Astrocyte (in vitro differentiated cells and primary cell): ENCODE results near the gene CTTNBP2. TPM values are rescaled to one million over a fixed set of nuclear protein-coding genes. Genes with fewer than 3 reads are reported as not detected.
A peak's percentile ranks its signal among the peaks of the same experiment; 100 is the strongest.

ENCODE experiments used
- DNase-seq: peaks from one replicate; pipeline ENCODE4 v3.0.0-alpha.2; 2010; ENCODE audit warnings: low read depth
- FAIRE-seq: peaks from 2 replicates; lab custom pipeline; 2011; peaks lifted over from hg19 to GRCh38; lab: Jason Lieb, UNC
- H2AFZ ChIP-seq: 2 replicates; pipeline ENCODE4 v1.6.0; 2012; ENCODE audit warnings: low read depth, low read length, inconsistent platforms
- H3K27ac ChIP-seq: 2 replicates; pipeline ENCODE4 v1.5.1; 2011; ENCODE audit warnings: low read depth, low read length, inconsistent platforms
- H3K27me3 ChIP-seq: 2 replicates; pipeline ENCODE4 v1.6.0; 2011; ENCODE audit warnings: low read length, inconsistent platforms; ENCODE audit not compliant: insufficient read depth
- H3K36me3 ChIP-seq: 2 replicates; pipeline ENCODE4 v1.5.1; 2011; ENCODE audit warnings: low read length, inconsistent platforms; ENCODE audit not compliant: insufficient read depth
- H3K4me1 ChIP-seq: 2 replicates; pipeline ENCODE4 v1.5.1; 2011; ENCODE audit warnings: low read length, inconsistent platforms; ENCODE audit not compliant: insufficient read depth
- H3K4me2 ChIP-seq: 2 replicates; pipeline ENCODE4 v1.6.0; 2012; ENCODE audit warnings: low read length, inconsistent platforms
- H3K4me3 ChIP-seq: 2 replicates; pipeline ENCODE4 v1.5.1; 2011; ENCODE audit warnings: low read depth, mild to moderate bottlenecking, low read length, inconsistent platforms; ENCODE audit not compliant: insufficient read depth
- H3K79me2 ChIP-seq: 2 replicates; pipeline ENCODE4 v1.6.0; 2012; ENCODE audit warnings: mild to moderate bottlenecking, low read length, inconsistent platforms; ENCODE audit not compliant: insufficient read depth
- H3K9ac ChIP-seq: 2 replicates; pipeline ENCODE4 v1.6.0; 2012; ENCODE audit warnings: mild to moderate bottlenecking, low read length, inconsistent platforms
- H3K9me3 ChIP-seq: 2 replicates; pipeline ENCODE4 v1.5.1; 2012; ENCODE audit warnings: low read depth, mild to moderate bottlenecking, low read length, inconsistent platforms; ENCODE audit not compliant: insufficient read depth
- H4K20me1 ChIP-seq: 2 replicates; pipeline ENCODE4 v1.6.0; 2012; ENCODE audit warnings: low read length, inconsistent platforms; ENCODE audit not compliant: insufficient read depth
- H3K27ac Mint-ChIP-seq: one replicate; pipeline ENCODE4 v1.8.0; 2021; ENCODE audit warnings: mild to moderate bottlenecking, mixed read lengths; ENCODE audit not compliant: unreplicated experiment
- H3K27me3 Mint-ChIP-seq: one replicate; pipeline ENCODE4 v1.8.0; 2021; ENCODE audit warnings: low read depth, mixed read lengths; ENCODE audit not compliant: unreplicated experiment
- H3K36me3 Mint-ChIP-seq: one replicate; pipeline ENCODE4 v1.8.0; 2021; ENCODE audit warnings: low read depth, mixed read lengths; ENCODE audit not compliant: unreplicated experiment
- H3K4me1 Mint-ChIP-seq: one replicate; pipeline ENCODE4 v1.8.0; 2021; ENCODE audit warnings: low read depth, mixed read lengths; ENCODE audit not compliant: unreplicated experiment
- H3K4me3 Mint-ChIP-seq: one replicate; pipeline ENCODE4 v1.8.0; 2021; ENCODE audit warnings: mild to moderate bottlenecking, moderate library complexity, mixed read lengths; ENCODE audit not compliant: unreplicated experiment
- H3K9me3 Mint-ChIP-seq: one replicate; pipeline ENCODE4 v1.8.0; 2021; ENCODE audit warnings: mild to moderate bottlenecking, mixed read lengths; ENCODE audit not compliant: unreplicated experiment
- EZH2 ChIP-seq: IDR thresholded peaks from 2 replicates; pipeline ENCODE4 v1.6.1; 2012; ENCODE audit warnings: mild to moderate bottlenecking, low read length, inconsistent platforms; ENCODE audit not compliant: insufficient read depth
- total RNA-seq: library from RNA; stranded (reverse); gene quantifications from 2 replicates; pipeline ENCODE4 v1.2.1, GENCODE V29; 2021
- TF ChIP-seq, protein P1 (sequence below): IDR thresholded peaks from 2 replicates; pipeline ENCODE4 v1.5.1; 2011; ENCODE audit warnings: low read depth, mild to moderate bottlenecking, inconsistent platforms, low read length, moderate library complexity; ENCODE audit not compliant: insufficient read depth

The CTTNBP2 gene
- total RNA-seq, 1 donor from 2014 or later, result 4.9 TPM

DNA sequence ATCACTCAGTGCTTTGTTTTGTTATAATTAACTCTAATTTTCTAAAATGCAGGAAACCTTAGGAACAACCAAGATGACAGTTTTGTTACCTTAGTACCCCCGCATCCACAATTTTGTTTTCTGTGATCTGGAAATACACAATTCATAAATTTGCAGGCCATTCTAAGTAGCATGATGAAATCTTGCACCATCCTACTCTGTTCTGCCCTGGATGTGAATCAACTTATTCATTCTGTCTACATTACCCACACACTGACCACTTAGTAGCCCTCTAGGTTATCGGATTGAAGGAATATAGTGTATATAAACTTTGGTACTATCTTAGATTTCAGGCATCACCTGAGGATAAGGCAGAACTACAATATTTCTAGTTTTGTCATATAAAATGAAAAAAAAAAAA, 155.9 kb downstream of the CTTNBP2 start:
- Histone ChIP-seq H2AFZ (no peak overlapping the region), H3K4me3 (no peak overlapping the region), H3K27me3 (no peaks in the 10 kb centered on the region), H3K9me3 (no peaks in the 10 kb centered on the region), H4K20me1 (no peaks in the 10 kb centered on the region), H3K79me2 (no peaks in the 10 kb centered on the region), H3K36me3 (no peaks in the 10 kb centered on the region), H3K9ac (no peak overlapping the region), H3K27ac (no peak overlapping the region), H3K4me1 (no peaks in the 10 kb centered on the region), H3K4me2 (no peak overlapping the region)
- Mint-ChIP-seq H3K4me3 (no peak overlapping the region), H3K27ac (peak overlapping the region; percentile 64), H3K4me1 (peaks cover 9% of the 10 kb centered on the region), H3K9me3 (no peaks in the 10 kb centered on the region), H3K27me3 (no peaks in the 10 kb centered on the region), H3K36me3 (no peaks in the 10 kb centered on the region)
- FAIRE-seq (no peak), DNase-seq (no peak)
- no peak for TF ChIP-seq EZH2
- TF ChIP-seq, protein P1, sequence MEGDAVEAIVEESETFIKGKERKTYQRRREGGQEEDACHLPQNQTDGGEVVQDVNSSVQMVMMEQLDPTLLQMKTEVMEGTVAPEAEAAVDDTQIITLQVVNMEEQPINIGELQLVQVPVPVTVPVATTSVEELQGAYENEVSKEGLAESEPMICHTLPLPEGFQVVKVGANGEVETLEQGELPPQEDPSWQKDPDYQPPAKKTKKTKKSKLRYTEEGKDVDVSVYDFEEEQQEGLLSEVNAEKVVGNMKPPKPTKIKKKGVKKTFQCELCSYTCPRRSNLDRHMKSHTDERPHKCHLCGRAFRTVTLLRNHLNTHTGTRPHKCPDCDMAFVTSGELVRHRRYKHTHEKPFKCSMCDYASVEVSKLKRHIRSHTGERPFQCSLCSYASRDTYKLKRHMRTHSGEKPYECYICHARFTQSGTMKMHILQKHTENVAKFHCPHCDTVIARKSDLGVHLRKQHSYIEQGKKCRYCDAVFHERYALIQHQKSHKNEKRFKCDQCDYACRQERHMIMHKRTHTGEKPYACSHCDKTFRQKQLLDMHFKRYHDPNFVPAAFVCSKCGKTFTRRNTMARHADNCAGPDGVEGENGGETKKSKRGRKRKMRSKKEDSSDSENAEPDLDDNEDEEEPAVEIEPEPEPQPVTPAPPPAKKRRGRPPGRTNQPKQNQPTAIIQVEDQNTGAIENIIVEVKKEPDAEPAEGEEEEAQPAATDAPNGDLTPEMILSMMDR, result no peak

DNA sequence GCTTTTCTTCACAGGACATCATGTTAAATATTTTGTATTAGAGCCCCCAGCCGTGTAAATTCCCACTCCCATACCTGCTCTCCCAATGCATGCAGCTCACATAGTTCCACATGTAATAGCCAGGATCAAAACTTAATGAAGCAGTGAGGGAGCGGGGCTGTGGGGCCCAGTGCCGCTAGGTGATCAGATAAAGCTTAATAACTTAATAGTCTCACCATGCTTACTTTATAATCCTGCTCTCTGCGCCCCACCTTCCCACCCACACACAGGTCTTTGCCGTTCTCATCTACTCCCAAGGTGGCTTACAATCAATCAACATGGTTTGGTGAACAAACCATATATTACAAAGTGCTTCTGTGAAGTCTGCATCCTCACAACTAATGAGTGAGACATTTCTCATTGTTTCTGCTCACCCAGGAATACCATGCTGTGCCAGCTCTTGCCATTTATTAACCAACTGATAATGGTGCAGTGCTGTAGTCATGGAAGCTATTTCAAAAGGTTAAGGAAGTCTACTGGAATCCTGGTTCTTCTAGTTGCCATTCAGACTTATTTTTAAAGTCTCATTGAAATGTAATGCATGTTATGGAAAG, 156.4 kb downstream of the CTTNBP2 start:
- Mint-ChIP-seq H3K36me3 (no peaks in the 10 kb centered on the region), H3K4me3 (no peak overlapping the region), H3K27ac (peak overlapping the region; percentile 64), H3K9me3 (no peaks in the 10 kb centered on the region), H3K27me3 (no peaks in the 10 kb centered on the region), H3K4me1 (peaks cover 9% of the 10 kb centered on the region)
- DNase-seq, result no peak
- no peak for TF ChIP-seq EZH2
- TF ChIP-seq, protein P1, result no peak
- H3K9me3 ChIP-seq, result no peaks in the 10 kb centered on the region
- FAIRE-seq, result no peak
- no peaks in the 10 kb centered on the region for H3K36me3 ChIP-seq
- H3K27me3 ChIP-seq, result no peaks in the 10 kb centered on the region
- no peaks in the 10 kb centered on the region for H3K4me1 ChIP-seq
- no peak overlapping the region for H3K4me3 ChIP-seq
- H3K27ac ChIP-seq, result no peak overlapping the region
- no peaks in the 10 kb centered on the region for H3K79me2 ChIP-seq
- H3K4me2 ChIP-seq, result no peak overlapping the region
- H2AFZ ChIP-seq, result no peak overlapping the region
- H3K9ac ChIP-seq, result no peak overlapping the region
- H4K20me1 ChIP-seq, result no peaks in the 10 kb centered on the region

DNA sequence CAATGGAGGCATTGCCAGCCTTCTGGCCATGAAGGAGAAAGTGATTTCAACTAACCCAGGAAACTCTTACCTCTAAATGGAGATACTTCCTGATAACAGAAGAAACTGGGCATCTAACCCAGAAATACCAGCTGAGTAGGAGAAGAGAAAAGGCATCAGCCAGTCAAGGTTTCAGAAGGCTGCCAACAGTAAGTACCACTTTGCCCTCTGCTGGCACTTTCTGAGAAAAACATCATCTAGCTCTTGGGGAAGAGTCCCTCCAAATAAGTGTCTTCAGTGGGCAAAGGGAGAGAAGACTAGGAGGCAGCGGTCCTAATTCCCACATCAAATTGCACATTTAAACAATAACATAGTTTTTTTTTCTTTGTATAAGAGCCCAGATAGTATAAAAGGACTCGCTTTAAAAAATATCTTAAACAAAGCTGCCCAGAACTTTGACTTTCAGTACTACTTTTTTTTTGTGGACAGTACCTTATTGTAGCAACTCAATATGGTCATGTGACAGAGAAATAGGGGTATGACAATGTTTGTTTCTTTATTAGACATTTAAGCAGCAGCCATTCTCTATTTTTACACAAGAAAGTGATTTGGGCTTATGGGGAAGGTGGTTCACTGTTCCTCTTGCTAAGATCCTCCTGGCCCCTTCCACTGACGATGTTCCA, 157.3 kb downstream of the CTTNBP2 start:
- H3K4me3 ChIP-seq, result no peak overlapping the region
- H2AFZ ChIP-seq, result no peak overlapping the region
- Mint-ChIP-seq H3K9me3 (no peaks in the 10 kb centered on the region), H3K27me3 (no peaks in the 10 kb centered on the region), H3K27ac (no peak overlapping the region), H3K4me3 (no peak overlapping the region), H3K36me3 (no peaks in the 10 kb centered on the region), H3K4me1 (peaks cover 9% of the 10 kb centered on the region)
- H3K36me3 ChIP-seq, result no peaks in the 10 kb centered on the region
- H3K9me3 ChIP-seq, result no peaks in the 10 kb centered on the region
- no peaks in the 10 kb centered on the region for H3K27me3 ChIP-seq
- no peaks in the 10 kb centered on the region for H3K4me1 ChIP-seq
- H3K4me2 ChIP-seq, result no peak overlapping the region
- H4K20me1 ChIP-seq, result no peaks in the 10 kb centered on the region
- H3K9ac ChIP-seq, result no peak overlapping the region
- H3K79me2 ChIP-seq, result no peaks in the 10 kb centered on the region
- DNase-seq (peak; percentile 32), FAIRE-seq (peak; percentile 59)
- no peak overlapping the region for H3K27ac ChIP-seq
- no peak for TF ChIP-seq EZH2
- TF ChIP-seq, protein P1, result peak; percentile 47
